ENCODE data around the gene PNPO.

The PNPO gene

DNA sequence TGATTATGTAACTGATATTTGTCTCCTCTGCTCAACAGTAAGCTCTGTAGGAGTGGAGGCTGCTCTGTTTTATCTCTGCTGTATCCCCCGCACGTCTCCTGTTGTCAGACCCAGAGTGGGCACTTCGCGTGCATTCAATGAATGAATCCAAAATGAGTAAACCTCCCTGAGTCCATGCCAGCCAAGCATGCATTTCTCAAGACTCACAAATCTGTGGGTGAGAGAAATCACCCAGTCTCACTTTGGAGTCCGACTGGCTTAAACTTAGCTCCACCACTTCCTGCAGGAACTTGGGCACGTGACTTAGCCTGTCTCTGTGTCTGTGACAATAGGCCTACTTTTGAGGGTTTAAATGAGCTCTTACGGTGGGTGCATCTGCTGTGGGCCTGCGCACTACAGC is 3.7 kb downstream of the PNPO start:
- Histone ChIP-seq H3K9ac (ENCODE audit: low read length) (no peak overlapping the region), H3K27me3 (ENCODE audit: low read length) (no peaks in the 10 kb centered on the region), H3K9me3 (ENCODE audit: insufficient read depth, low read length) (no peaks in the 10 kb centered on the region), H3K36me3 (ENCODE audit: low read length) (no peaks in the 10 kb centered on the region), H3K9me2 (replicated peaks; ENCODE audit: insufficient read depth, low read length) (no peaks in the 10 kb centered on the region), H3K27ac (ENCODE audit: low read depth, low read length) (no peak overlapping the region), H4K20me1 (ENCODE audit: low read depth, low read length) (no peaks in the 10 kb centered on the region), H3K4me3 (ENCODE audit: insufficient read depth, low read length, poor library complexity, severe bottlenecking) (no peak overlapping the region), H3F3A (ENCODE audit: insufficient read depth) (peaks cover 11% of the 10 kb centered on the region), H3K79me2 (ENCODE audit: insufficient read depth, low read length) (peaks cover 8% of the 10 kb centered on the region; the same call in 1 of the 2 replicates), H3K4me2 (ENCODE audit: low read depth, low read length, poor library complexity, severe bottlenecking) (no peak overlapping the region), H2AFZ (ENCODE audit: low read depth, low read length, severe bottlenecking) (no peak overlapping the region)
- TF ChIP-seq EZH2phosphoT487 (conservative IDR thresholded peaks at IDR 0.05; ENCODE audit: low read length) = no peak
- TF ChIP-seq, protein P1, sequence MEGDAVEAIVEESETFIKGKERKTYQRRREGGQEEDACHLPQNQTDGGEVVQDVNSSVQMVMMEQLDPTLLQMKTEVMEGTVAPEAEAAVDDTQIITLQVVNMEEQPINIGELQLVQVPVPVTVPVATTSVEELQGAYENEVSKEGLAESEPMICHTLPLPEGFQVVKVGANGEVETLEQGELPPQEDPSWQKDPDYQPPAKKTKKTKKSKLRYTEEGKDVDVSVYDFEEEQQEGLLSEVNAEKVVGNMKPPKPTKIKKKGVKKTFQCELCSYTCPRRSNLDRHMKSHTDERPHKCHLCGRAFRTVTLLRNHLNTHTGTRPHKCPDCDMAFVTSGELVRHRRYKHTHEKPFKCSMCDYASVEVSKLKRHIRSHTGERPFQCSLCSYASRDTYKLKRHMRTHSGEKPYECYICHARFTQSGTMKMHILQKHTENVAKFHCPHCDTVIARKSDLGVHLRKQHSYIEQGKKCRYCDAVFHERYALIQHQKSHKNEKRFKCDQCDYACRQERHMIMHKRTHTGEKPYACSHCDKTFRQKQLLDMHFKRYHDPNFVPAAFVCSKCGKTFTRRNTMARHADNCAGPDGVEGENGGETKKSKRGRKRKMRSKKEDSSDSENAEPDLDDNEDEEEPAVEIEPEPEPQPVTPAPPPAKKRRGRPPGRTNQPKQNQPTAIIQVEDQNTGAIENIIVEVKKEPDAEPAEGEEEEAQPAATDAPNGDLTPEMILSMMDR (IDR thresholded peaks at IDR 0.05; ENCODE audit: insufficient read depth, low read length, poor library complexity, severe bottlenecking) = no peak

GRCh38 chr17:47945529-47946508 is 4.4 kb downstream of the PNPO start:
- Histone ChIP-seq H3K79me2 (ENCODE audit: insufficient read depth, low read length) (peaks cover 8% of the 10 kb centered on the region; the same call in 1 of the 2 replicates), H3K9ac (ENCODE audit: low read length) (no peak overlapping the region), H3K4me2 (ENCODE audit: low read depth, low read length, poor library complexity, severe bottlenecking) (no peak overlapping the region), H3K27ac (ENCODE audit: low read depth, low read length) (no peak overlapping the region), H3K27me3 (ENCODE audit: low read length) (no peaks in the 10 kb centered on the region), H3K9me3 (ENCODE audit: insufficient read depth, low read length) (no peaks in the 10 kb centered on the region), H3F3A (ENCODE audit: insufficient read depth) (peaks cover 11% of the 10 kb centered on the region), H4K20me1 (ENCODE audit: low read depth, low read length) (no peaks in the 10 kb centered on the region), H3K9me2 (replicated peaks; ENCODE audit: insufficient read depth, low read length) (no peaks in the 10 kb centered on the region), H3K36me3 (ENCODE audit: low read length) (no peaks in the 10 kb centered on the region), H3K4me3 (ENCODE audit: insufficient read depth, low read length, poor library complexity, severe bottlenecking) (no peak overlapping the region), H2AFZ (ENCODE audit: low read depth, low read length, severe bottlenecking) (no peak overlapping the region)
- TF ChIP-seq, protein P1 (IDR thresholded peaks at IDR 0.05; ENCODE audit: insufficient read depth, low read length, poor library complexity, severe bottlenecking) = no peak
- no peak for TF ChIP-seq EZH2phosphoT487 (conservative IDR thresholded peaks at IDR 0.05; ENCODE audit: low read length)

DNA sequence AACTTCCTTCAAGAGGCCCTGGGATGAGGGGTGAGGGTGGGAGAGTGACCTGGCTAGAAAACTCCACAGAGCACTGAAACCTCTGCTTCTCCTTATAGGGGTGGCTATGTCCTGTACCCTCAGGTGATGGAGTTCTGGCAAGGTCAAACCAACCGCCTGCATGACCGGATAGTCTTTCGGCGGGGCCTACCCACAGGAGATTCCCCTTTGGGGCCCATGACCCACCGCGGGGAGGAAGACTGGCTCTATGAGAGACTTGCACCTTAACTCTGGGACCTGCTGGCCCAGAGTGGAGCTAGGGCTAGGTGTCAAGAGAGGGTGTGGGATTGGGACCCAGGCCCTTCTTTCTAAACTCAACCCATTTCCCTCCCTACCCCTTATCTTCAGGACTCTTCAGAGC is 5.1 kb downstream of the PNPO start:
- H3K9ac ChIP-seq (ENCODE audit: low read length) = no peak overlapping the region
- H3F3A ChIP-seq (ENCODE audit: insufficient read depth) = peaks cover 11% of the 10 kb centered on the region
- H3K79me2 ChIP-seq (ENCODE audit: insufficient read depth, low read length) = peaks cover 8% of the 10 kb centered on the region; the same call in 1 of the 2 replicates
- H3K36me3 ChIP-seq (ENCODE audit: low read length) = no peaks in the 10 kb centered on the region
- H3K4me2 ChIP-seq (ENCODE audit: low read depth, low read length, poor library complexity, severe bottlenecking) = no peak overlapping the region
- no peaks in the 10 kb centered on the region for H3K9me2 ChIP-seq (replicated peaks; ENCODE audit: insufficient read depth, low read length)
- H4K20me1 ChIP-seq (ENCODE audit: low read depth, low read length) = no peaks in the 10 kb centered on the region
- no peak overlapping the region for H3K4me3 ChIP-seq (ENCODE audit: insufficient read depth, low read length, poor library complexity, severe bottlenecking)
- no peaks in the 10 kb centered on the region for H3K27me3 ChIP-seq (ENCODE audit: low read length)
- no peak overlapping the region for H2AFZ ChIP-seq (ENCODE audit: low read depth, low read length, severe bottlenecking)
- TF ChIP-seq EZH2phosphoT487 (conservative IDR thresholded peaks at IDR 0.05; ENCODE audit: low read length) = no peak
- TF ChIP-seq, protein P1 (IDR thresholded peaks at IDR 0.05; ENCODE audit: insufficient read depth, low read length, poor library complexity, severe bottlenecking) = no peak
- H3K9me3 ChIP-seq (ENCODE audit: insufficient read depth, low read length) = no peaks in the 10 kb centered on the region
- no peak overlapping the region for H3K27ac ChIP-seq (ENCODE audit: low read depth, low read length)

Measured in SU-DHL-6 (cell line).